ENCODE measurements around the gene PIK3C2B. TPM values are rescaled to one million over a fixed set of nuclear protein-coding genes. Genes with fewer than 3 reads are reported as not detected.
"Not testable (repeated sequence)": the region's sequence is repeated elsewhere in the genome, so short reads cannot be mapped to it uniquely, and the experiment has no call there.

The PIK3C2B gene
- total RNA-seq, 2 donors from 2014 or later = 20.9 to 24.1 TPM

DNA sequence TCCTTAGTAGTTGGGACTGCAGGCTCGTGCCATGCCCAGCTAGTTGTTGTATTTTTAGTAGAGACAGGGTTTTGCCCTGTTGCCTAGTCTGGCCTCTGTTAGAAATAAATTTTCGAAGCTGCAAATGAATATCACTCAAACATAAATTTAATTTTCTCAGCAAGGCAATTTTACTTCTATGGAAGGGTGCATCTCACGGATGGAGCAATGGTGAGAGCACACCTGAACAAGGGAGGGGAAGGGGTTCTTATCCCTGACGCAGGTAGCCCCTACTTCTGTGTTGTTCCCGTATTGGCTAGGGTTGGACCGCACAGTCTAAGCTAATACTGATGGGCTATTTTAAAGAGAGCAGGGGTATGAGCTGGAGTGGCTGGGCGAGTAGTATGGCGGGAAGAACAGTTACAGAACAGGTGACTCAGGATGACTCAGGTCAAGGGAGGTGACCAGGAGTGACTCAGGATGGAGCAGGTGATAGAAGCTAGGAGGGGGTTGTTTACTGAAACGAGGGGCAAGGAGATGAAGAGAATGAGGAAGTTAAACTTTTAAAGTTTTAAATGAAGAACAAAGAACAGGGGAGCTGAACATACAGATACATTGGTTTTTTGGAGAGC is 29.1 kb upstream of the PIK3C2B start:
- H3K27me3 ChIP-seq (replicated peaks; ENCODE audit: insufficient read depth) = no peaks in the 10 kb centered on the region
- H3K36me3 ChIP-seq = peaks cover 0 to 11% of the 10 kb centered on the region in 2 donors
- no peak overlapping the region for H3K27ac ChIP-seq
- TF ChIP-seq POLR2A (IDR thresholded peaks at IDR 0.05) (no peak), POLR2AphosphoS5 (IDR thresholded peaks at IDR 0.05) (no peak)
- TF ChIP-seq, protein P1, sequence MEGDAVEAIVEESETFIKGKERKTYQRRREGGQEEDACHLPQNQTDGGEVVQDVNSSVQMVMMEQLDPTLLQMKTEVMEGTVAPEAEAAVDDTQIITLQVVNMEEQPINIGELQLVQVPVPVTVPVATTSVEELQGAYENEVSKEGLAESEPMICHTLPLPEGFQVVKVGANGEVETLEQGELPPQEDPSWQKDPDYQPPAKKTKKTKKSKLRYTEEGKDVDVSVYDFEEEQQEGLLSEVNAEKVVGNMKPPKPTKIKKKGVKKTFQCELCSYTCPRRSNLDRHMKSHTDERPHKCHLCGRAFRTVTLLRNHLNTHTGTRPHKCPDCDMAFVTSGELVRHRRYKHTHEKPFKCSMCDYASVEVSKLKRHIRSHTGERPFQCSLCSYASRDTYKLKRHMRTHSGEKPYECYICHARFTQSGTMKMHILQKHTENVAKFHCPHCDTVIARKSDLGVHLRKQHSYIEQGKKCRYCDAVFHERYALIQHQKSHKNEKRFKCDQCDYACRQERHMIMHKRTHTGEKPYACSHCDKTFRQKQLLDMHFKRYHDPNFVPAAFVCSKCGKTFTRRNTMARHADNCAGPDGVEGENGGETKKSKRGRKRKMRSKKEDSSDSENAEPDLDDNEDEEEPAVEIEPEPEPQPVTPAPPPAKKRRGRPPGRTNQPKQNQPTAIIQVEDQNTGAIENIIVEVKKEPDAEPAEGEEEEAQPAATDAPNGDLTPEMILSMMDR (IDR thresholded peaks at IDR 0.05) = no peak
- H3K4me3 ChIP-seq = no peak overlapping the region
- no peak for DNase-seq (ENCODE audit: low spot score)
- H3K9me3 ChIP-seq = no peaks in the 10 kb centered on the region
- intact Hi-C loops (cut with DNase I) = no loop called here
- peaks cover 3% of the 10 kb centered on the region for H3K4me1 ChIP-seq (replicated peaks)
- 90% methylated on average over 9 of the region's 9 CpGs for WGBS

DNA sequence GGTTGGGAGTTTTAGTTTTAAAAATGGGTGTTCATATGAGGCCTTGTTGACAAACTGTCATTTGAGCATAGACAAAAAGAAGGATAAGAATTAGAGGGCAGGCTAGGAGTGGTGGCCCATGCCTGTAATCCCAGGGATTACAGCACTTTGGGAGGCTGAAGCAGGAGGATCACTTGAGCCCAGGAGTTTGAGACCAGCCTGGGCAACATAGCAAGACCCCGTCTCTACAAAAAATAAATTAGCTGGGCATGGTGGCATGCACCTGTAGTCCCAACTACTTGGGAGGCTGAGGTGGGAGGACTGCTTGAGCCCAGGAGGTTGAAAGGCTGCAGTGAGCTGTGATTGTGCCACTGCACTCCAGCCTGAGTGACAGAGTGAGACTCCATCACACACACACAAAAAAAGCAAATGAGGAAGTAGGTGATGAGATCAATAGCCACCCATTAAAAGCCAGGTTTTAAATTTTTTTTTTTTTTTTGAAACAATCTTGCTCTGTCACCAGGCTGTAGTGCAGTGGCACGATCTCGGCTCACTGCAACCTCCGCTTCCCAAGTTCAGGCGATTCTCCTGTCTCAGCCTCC is 27.4 kb upstream of the PIK3C2B start:
- peaks cover 0 to 11% of the 10 kb centered on the region in 2 donors for H3K36me3 ChIP-seq
- H3K27ac ChIP-seq; intact Hi-C loops (cut with DNase I); DNase-seq (ENCODE audit: low spot score); H3K9me3 ChIP-seq; H3K4me1 ChIP-seq (replicated peaks); H3K4me3 ChIP-seq; H3K27me3 ChIP-seq (replicated peaks; ENCODE audit: insufficient read depth): not testable (repeated sequence)
- WGBS = 77% methylated on average over 5 of the region's 5 CpGs

DNA sequence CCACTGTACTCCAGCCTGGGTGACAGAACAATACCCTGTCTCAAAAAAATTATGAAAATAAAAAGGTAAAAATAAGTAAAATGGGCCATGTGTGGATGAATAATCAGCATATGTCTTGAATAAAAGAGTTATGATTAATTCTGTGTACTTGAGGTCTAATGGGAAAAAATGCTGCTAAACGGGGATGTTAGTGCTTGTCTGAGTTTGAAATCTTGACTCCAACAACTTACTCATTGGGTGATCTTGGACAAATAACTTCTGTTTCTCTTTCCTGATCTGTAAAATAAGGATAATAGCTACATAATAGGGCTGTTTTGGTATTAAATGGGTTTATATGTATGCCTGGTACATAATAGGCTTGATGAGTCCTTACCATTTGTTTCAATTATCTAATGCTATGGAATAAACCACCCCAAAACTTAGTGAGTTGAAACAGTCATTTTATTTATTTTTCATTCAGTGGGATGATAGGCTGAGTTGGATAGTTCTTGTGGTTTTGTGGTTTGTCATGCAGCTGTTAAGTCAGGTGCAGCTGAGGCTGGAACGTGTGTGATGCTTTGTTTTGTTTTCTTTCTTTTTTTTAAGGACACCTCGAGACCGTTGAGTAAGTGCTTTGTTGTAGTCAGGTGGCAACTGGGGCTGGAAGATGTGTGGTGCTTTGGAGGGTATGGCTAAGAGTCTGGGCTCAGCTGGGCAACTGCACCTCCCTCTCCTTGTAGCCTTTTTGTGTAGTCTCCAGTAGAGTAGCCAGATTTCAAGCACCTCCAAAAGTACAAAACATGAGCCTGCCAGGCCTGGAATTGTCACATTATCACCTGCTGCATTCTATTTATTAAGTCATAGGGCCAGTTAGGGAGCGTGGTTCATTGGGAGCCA is 26.5 kb upstream of the PIK3C2B start:
- Histone ChIP-seq H3K4me1 (replicated peaks) (peaks cover 8% of the 10 kb centered on the region), H3K9me3 (no peaks in the 10 kb centered on the region), H3K27me3 (replicated peaks; ENCODE audit: insufficient read depth) (no peaks in the 10 kb centered on the region), H3K36me3 (peaks cover 0 to 5% of the 10 kb centered on the region in 2 donors), H3K27ac (no peak overlapping the region), H3K4me3 (no peak overlapping the region)
- WGBS = 43% methylated on average over 5 of the region's 5 CpGs
- DNase-seq (ENCODE audit: low spot score) = no peak
- intact Hi-C loops (cut with DNase I) = no loop called here
- TF ChIP-seq POLR2A (IDR thresholded peaks at IDR 0.05) (no peak), POLR2AphosphoS5 (IDR thresholded peaks at IDR 0.05) (no peak)
- TF ChIP-seq, protein P1 (IDR thresholded peaks at IDR 0.05) = no peak

DNA sequence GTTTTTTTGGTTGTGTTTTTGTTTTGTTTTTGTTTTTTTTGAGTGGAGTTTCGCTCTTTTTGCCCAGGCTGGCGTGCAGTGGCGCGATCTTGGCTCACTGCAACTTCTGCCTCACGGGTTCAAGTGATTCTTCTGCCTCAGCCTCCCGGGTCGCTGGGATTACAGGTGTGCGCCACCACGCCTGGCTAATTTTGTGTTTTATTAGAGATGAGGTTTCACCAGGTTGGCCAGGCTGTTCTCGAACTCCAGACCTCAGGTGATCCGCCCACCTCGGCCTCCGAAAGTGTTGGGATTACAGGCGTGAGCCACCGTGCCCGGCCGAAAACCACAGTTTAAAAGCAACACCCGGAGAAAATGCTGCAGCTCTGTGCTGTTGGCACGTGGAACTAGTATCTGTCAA is 22.8 kb upstream of the PIK3C2B start:
- H3K36me3 ChIP-seq; H3K27me3 ChIP-seq (replicated peaks; ENCODE audit: insufficient read depth); H3K4me1 ChIP-seq (replicated peaks); intact Hi-C loops (cut with DNase I); DNase-seq (ENCODE audit: low spot score); H3K27ac ChIP-seq; H3K9me3 ChIP-seq: not testable (repeated sequence)
- H3K4me3 ChIP-seq = peak overlapping the region; percentile 66 to 78
- WGBS = 90% methylated on average over 19 of the region's 19 CpGs

DNA sequence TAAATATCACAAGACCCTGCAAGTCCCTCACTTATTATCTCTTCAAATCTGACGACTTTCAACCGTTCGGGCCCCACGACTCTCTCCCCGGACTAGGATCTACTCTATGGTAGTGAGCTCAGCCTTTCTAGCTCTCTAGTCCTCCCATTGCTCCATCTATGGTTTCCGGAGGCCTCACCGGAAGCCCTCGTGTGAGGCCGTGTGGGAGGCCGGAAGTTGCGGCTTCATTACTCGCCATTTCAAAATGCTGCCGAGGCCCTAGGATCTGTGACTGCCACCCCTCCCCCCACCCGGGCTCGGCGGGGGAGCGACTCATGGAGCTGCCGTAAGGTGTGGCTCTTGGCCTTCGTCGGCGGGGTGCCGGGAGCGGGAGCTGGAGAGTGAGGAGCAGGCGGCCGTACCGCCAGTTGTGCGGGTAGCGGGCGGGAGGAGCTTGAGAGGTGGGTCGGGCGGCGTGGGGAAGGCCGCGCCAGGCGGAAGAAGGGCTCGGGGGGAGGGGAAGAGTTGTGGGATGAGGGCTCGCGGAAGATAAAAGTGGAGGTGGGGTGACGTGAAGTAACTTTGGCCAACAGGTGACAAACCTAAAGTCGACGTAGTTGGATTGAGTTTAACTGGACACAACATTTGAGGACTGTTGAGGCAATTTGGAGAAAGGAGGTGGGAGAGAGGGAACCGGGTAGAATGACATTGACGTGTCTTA is 21.7 kb upstream of the PIK3C2B start, which contains the start of gene MDM4:
TSS of gene MDM4 (plus strand) at position 227 of the 700 bp plus-strand sequence. CDS start 9,113 bp downstream, outside the sequence.
- Histone ChIP-seq H3K9me3 (no peaks in the 10 kb centered on the region), H3K27me3 (replicated peaks; ENCODE audit: insufficient read depth) (no peaks in the 10 kb centered on the region), H3K4me1 (replicated peaks) (peaks cover 8% of the 10 kb centered on the region), H3K27ac (peak within 1 kb of the TSS; percentile 92 to 93), H3K36me3 (no peaks in the 10 kb centered on the region), H3K4me3 (peak within 1 kb of the TSS; percentile 66 to 78)
- DNase-seq (ENCODE audit: low spot score) = peak; percentile 88
- under 1% methylated on average over 43 of the region's 43 CpGs for WGBS
- peak; percentile 94 for TF ChIP-seq POLR2AphosphoS5 (IDR thresholded peaks at IDR 0.05)
- TF ChIP-seq, protein P1 (IDR thresholded peaks at IDR 0.05) = no peak
- peak; percentile 44 for TF ChIP-seq POLR2A (IDR thresholded peaks at IDR 0.05)
- intact Hi-C loops (cut with DNase I) = no loop called here

Measured in prostate gland (tissue), 2 donors.